HepG2 (cell line): ENCODE results near the gene OGT. TPM values are rescaled to one million over a fixed set of nuclear protein-coding genes. Genes with fewer than 3 reads are reported as not detected.

ENCODE experiments used
- ATAC-seq: fragments of 200-7000 bp; cut with Tn5 transposase; 3 replicates; pipeline ENCODE4 v1.9.1; 2020; ENCODE audit warnings: mild to moderate bottlenecking, moderate library complexity
- BruUV-seq: library from RNA; stranded (reverse); fragments of 400-500 nt; replicated peaks from 2 replicates; lab custom pipeline; 2021; lab: Mats Ljungman, UMichigan
- CTCF ChIA-PET: fragments of 300-600 bp; formaldehyde crosslinking; extraction: SDS; loops from one replicate; lab custom pipeline; 2021; ENCODE audit warnings: low total read pairs, inconsistent platforms, low intra/inter-chr PET ratio; lab: Yijun Ruan, JAX
- POLR2A ChIA-PET: fragments of 350-600 bp; sonication (Branson Sonifier 250); formaldehyde crosslinking; loops from one replicate; lab custom pipeline; 2020; ENCODE audit warnings: antibody characterized with exemption, inconsistent platforms; lab: Yijun Ruan, JAX
- DNase-seq: peaks from one replicate; pipeline ENCODE4 v3.0.0-alpha.2; 2015; ENCODE audit warnings: low spot score
- FAIRE-seq: peaks from 3 replicates; lab custom pipeline; 2011; peaks lifted over from hg19 to GRCh38; lab: Jason Lieb, UNC
- H2AFZ ChIP-seq: one replicate; pipeline ENCODE4 v1.6.1; 2011; ENCODE audit warnings: low read length, inconsistent platforms
- H3K27ac ChIP-seq: fragments of 300-600 bp; 3 replicates; pipeline ENCODE4 v1.8.0; 2011; ENCODE audit warnings: mixed run types, mild to moderate bottlenecking, mixed read lengths, low read length, inconsistent platforms; ENCODE audit not compliant: insufficient read depth; ENCODE audit errors: extremely low read length
- H3K27me3 ChIP-seq, 2 experiments: fragments of 200-600 bp in 1 of 2; 2 replicates in 1 of 2; 3 replicates in 1 of 2; pipeline versions ENCODE4 v1.6.0 to v1.8.0; 2011; ENCODE audit warnings: low read length in 2 of 2, mild to moderate bottlenecking in 2 of 2, moderate library complexity in 2 of 2, inconsistent platforms in 1 of 2; ENCODE audit not compliant: insufficient read depth in 2 of 2, control insufficient read depth in 1 of 2
- H3K36me3 ChIP-seq, 2 experiments: fragments of 200-600 bp in 1 of 2; replicated peaks in 1 of 2; 2 replicates in 1 of 2; 3 replicates in 1 of 2; pipeline versions ENCODE4 v1.5.1 to v1.8.0; 2011; ENCODE audit warnings: low read length in 2 of 2, inconsistent platforms in 1 of 2; ENCODE audit not compliant: insufficient read depth in 2 of 2, control insufficient read depth in 1 of 2
- H3K4me1 ChIP-seq: 2 replicates; pipeline ENCODE4 v1.5.1; 2012; ENCODE audit warnings: low read length, inconsistent platforms; ENCODE audit not compliant: insufficient read depth
- H3K4me2 ChIP-seq: 2 replicates; pipeline ENCODE4 v1.6.0; 2011; ENCODE audit warnings: low read depth, low read length, inconsistent platforms
- H3K4me3 ChIP-seq, 3 experiments: fragments of 200-600 bp in 1 of 3; sonication (generic), shearing (Covaris generic) in 1 of 3; replicated peaks in 1 of 3; 2 replicates each; pipeline ENCODE4 v1.5.1; 2011 to 2016; ENCODE audit warnings: low read length in 3 of 3, inconsistent platforms in 2 of 3, low read depth in 2 of 3, mild to moderate bottlenecking in 2 of 3, control low read depth in 1 of 3, mixed read lengths in 1 of 3; ENCODE audit not compliant: insufficient read depth in 1 of 3
- H3K79me2 ChIP-seq: one replicate; pipeline ENCODE4 v1.6.1; 2011; ENCODE audit warnings: low read length, inconsistent platforms; ENCODE audit not compliant: insufficient read depth
- H3K9ac ChIP-seq: 2 replicates; pipeline ENCODE4 v1.6.0; 2011; ENCODE audit warnings: mild to moderate bottlenecking, low read depth, low read length, inconsistent platforms; ENCODE audit not compliant: insufficient read depth
- H3K9me3 ChIP-seq: 2 replicates; pipeline ENCODE4 v1.5.1; 2012; ENCODE audit warnings: mild to moderate bottlenecking, low read length
- H4K20me1 ChIP-seq: 2 replicates; pipeline ENCODE4 v1.6.0; 2011; ENCODE audit warnings: inconsistent platforms, mild to moderate bottlenecking, low read length, moderate library complexity; ENCODE audit not compliant: insufficient read depth
- ARID5B ChIP-seq: IDR thresholded peaks from 2 replicates; pipeline ENCODE4 v1.4.0; 2020; ENCODE audit warnings: mild to moderate bottlenecking, missing genetic modification reagents
- CENPX ChIP-seq: sonication (generic); formaldehyde crosslinking; IDR thresholded peaks from 2 replicates; pipeline ENCODE4 v1.9.0; 2021; ENCODE audit warnings: mild to moderate bottlenecking, missing genetic modification reagents, moderate library complexity
- EEA1 ChIP-seq: sonication (generic); formaldehyde crosslinking; IDR thresholded peaks from 2 replicates; pipeline ENCODE4 v1.5.1; 2020; ENCODE audit warnings: mild to moderate bottlenecking, missing genetic modification reagents, borderline replicate concordance
- FOXO1 ChIP-seq: sonication (generic); formaldehyde crosslinking; IDR thresholded peaks from 2 replicates; pipeline ENCODE4 v1.4.0; 2020; ENCODE audit warnings: missing genetic modification reagents
- MLLT10 ChIP-seq: sonication (generic); formaldehyde crosslinking; IDR thresholded peaks from 2 replicates; pipeline ENCODE4 v1.4.0; 2020; ENCODE audit warnings: missing genetic modification reagents
- NFE2L2 ChIP-seq: fragments of 150-350 bp; IDR thresholded peaks from 2 replicates; pipeline ENCODE4 v1.6.1; 2014; ENCODE audit warnings: low read length
- PATZ1 ChIP-seq: sonication (generic); formaldehyde crosslinking; IDR thresholded peaks from 2 replicates; pipeline ENCODE4 v1.4.0; 2020; ENCODE audit warnings: missing genetic modification reagents
- SKI ChIP-seq: fragments of 450-650 bp; IDR thresholded peaks from one replicate; pipeline ENCODE4 v1.6.1; 2018; ENCODE audit warnings: mild to moderate bottlenecking; ENCODE audit not compliant: partially characterized antibody
- TFDP1 ChIP-seq: IDR thresholded peaks from 2 replicates; pipeline ENCODE4 v1.6.1; 2016; ENCODE audit warnings: missing compliant biosample characterization, missing genetic modification reagents, borderline replicate concordance
- TGIF2 ChIP-seq: IDR thresholded peaks from 2 replicates; pipeline ENCODE4 v1.6.1; 2016; ENCODE audit warnings: control low read depth, missing compliant biosample characterization
- ZBTB21 ChIP-seq: sonication (generic); formaldehyde crosslinking; IDR thresholded peaks from 2 replicates; pipeline ENCODE4 v1.4.0; 2020; ENCODE audit warnings: missing genetic modification reagents
- ZNF597 ChIP-seq: sonication (generic); formaldehyde crosslinking; IDR thresholded peaks from 2 replicates; pipeline ENCODE4 v1.5.0; 2020; ENCODE audit warnings: missing genetic modification reagents
- ZNF891 ChIP-seq: sonication (generic); formaldehyde crosslinking; IDR thresholded peaks from 2 replicates; pipeline ENCODE4 v1.5.0; 2020; ENCODE audit warnings: mild to moderate bottlenecking, missing genetic modification reagents
- WGBS: methylation state at CpG from one replicate; pipeline ENCODE4 v1.1.6; 2017; ENCODE audit warnings: low lambda C conversion rate; 5-methylcytosine and 5-hydroxymethylcytosine counted together
- in situ Hi-C: cut with HindIII; loops from 2 replicates; pipeline ENCODE4 v1.10.0; 2017; ENCODE audit warnings: low pct_unique_long_range_greater_than_20kb; ENCODE audit not compliant: extremely low pct_ligation_motif_present
- intact Hi-C: fragments of 100-400 bp; cut with micrococcal nuclease; formaldehyde crosslinking; loops from one replicate; pipeline ENCODE4 v1.10.0; 2022; ENCODE audit not compliant: unreplicated experiment
- polyA plus RNA-seq, 8 experiments: library from polyadenylated mRNA; depleted of rRNA in 3 of 8; stranded (reverse) in 7 of 8; unstranded in 1 of 8; fragments of >200 nt; fragmentation: Illumina TruSeq in 4 of 8; extraction: Trizol in 4 of 8; gene quantifications; 2 replicates each; pipeline versions ENCODE4 v1.2.1 to v1.2.3, GENCODE V29; 2011 to 2016; ENCODE audit warnings: low read depth in 4 of 8, missing spikeins in 1 of 8, mixed read lengths in 1 of 8; ENCODE audit not compliant: insufficient read depth in 1 of 8
- total RNA-seq, 5 experiments: library from RNA; depleted of rRNA; stranded (reverse); fragments of >200 nt; fragmentation: Illumina TruSeq; extraction: Trizol; gene quantifications; 2 replicates each; pipeline ENCODE4 v1.2.3, GENCODE V29; 2016; ENCODE audit warnings: low read depth in 1 of 5

The OGT gene
- total and polyA plus RNA-seq, 2 of the 13 experiments (the other 11 are each of a cell fraction or from before 2014, with no cell fraction given): 71.7 to 463 TPM

GRCh38 chrX:71577682-71578081, 44.8 kb downstream of the OGT start:
- H3K27ac ChIP-seq: no peak overlapping the region
- POLR2A ChIA-PET: no interaction called here
- H3K9ac ChIP-seq: no peak overlapping the region
- TF ChIP-seq NFE2L2 (no peak), SKI (no peak), MLLT10 (CRISPR knock-in tag) (no peak), ARID5B (CRISPR knock-in tag) (no peak), CENPX (CRISPR knock-in tag) (no peak), FOXO1 (CRISPR knock-in tag) (no peak), ZBTB21 (CRISPR knock-in tag) (no peak), ZNF891 (no peak), ZNF597 (no peak), TFDP1 (CRISPR knock-in tag) (no peak), PATZ1 (CRISPR knock-in tag) (no peak), EEA1 (CRISPR knock-in tag) (no peak), TGIF2 (CRISPR knock-in tag) (no peak)
- TF ChIP-seq, all 625 proteins: peak for 0
- ATAC-seq: no peak
- in situ Hi-C loops (no loop called here), intact Hi-C loops (no loop called here)
- DNase-seq: no peak
- no TSS peak for BruUV-seq
- Histone ChIP-seq H3K9me3 (no peaks in the 10 kb centered on the region), H3K36me3 (peaks cover 0 to 11% of the 10 kb centered on the region in 2 experiments; a peak in 1 of 5 replicates), H3K4me3 (no peak overlapping the region), H2AFZ (no peak overlapping the region), H3K27me3 (no peaks in the 10 kb centered on the region), H3K79me2 (no peaks in the 10 kb centered on the region), H3K4me1 (no peaks in the 10 kb centered on the region), H3K4me2 (no peak overlapping the region), H4K20me1 (no peaks in the 10 kb centered on the region)
- CTCF ChIA-PET: no interaction called here
- WGBS: 98% methylated on average over 24 of the region's 24 CpGs
- FAIRE-seq: no peak
